HG03095 (cell line): Measurements from ENCODE around the gene SSX4.
"Not testable (repeated sequence)": the region's sequence is repeated elsewhere in the genome, so short reads cannot be mapped to it uniquely, and the experiment has no call there.

Experiments
- ATAC-seq: cut with Tn5 transposase; IDR thresholded peaks from one replicate; pipeline ENCODE4 v1.9.1; 2021; ENCODE audit warnings: moderate library complexity; ENCODE audit not compliant: unreplicated experiment

The SSX4 gene, protein sequence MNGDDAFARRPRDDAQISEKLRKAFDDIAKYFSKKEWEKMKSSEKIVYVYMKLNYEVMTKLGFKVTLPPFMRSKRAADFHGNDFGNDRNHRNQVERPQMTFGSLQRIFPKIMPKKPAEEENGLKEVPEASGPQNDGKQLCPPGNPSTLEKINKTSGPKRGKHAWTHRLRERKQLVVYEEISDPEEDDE

DNA sequence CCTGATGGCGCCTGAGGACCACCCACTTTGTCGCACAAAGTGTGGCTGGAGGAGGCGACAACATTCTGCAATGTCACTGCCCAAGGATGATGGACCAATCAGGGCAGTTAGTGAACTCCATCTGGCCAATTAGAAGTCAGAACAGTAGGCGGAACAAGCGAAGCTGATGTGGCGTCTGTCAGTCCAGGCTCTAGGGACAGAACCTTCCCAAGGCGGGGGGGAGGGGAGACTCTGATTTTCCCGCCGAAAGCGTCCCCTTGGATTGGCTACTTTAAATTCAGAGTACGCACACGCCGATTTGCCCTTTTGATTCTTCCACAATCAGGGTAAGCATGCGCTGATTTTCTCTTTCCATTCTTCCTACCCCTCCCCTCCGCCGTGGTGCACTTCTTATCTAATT, at the start of gene SSX4:
Gene SSX4, plus strand, starts transcription at position 301 of the 400 bp plus-strand sequence. CDS start 515 bp downstream, outside the sequence.
- not testable (repeated sequence) for ATAC-seq

GRCh38 chrX:48346059-48346458, 37.3 kb upstream of the SSX4 start:
- ATAC-seq, result not testable (repeated sequence)

GRCh38 chrX:48356315-48357094, 26.8 kb upstream of the SSX4 start, which contains the start of gene SSX3:
SSX3 (minus strand) TSS chrX:48356703; CDS start chrX:48355249, 1,454 bp downstream.
- not testable (repeated sequence) for ATAC-seq

GRCh38 chrX:48357681-48358080, 25.7 kb upstream of the SSX4 start:
- no peak for ATAC-seq

DNA sequence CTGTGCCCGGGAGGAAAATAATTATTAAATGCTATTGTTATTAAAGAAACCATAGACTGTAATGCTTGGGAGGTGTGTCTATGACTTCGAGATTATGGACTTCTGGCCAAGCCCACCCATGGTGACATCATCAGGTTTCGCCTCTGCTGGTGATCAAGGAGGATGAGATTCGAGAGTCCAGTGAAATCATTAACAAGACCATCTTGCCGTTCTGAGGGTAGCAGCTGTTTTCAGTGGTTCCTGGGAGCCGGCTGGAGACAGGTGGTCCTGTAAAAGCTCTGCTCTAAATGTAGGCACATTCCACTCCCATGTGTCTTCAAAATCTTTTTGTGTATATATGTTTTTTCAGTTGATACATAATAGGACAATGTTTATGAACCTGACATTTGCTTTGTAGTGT, 24.1 kb upstream of the SSX4 start:
- not testable (repeated sequence) for ATAC-seq

- not testable (repeated sequence) for ATAC-seq
Observed at GRCh38 chrX:48367717-48368408, 15.5 kb upstream of the SSX4 start.

DNA sequence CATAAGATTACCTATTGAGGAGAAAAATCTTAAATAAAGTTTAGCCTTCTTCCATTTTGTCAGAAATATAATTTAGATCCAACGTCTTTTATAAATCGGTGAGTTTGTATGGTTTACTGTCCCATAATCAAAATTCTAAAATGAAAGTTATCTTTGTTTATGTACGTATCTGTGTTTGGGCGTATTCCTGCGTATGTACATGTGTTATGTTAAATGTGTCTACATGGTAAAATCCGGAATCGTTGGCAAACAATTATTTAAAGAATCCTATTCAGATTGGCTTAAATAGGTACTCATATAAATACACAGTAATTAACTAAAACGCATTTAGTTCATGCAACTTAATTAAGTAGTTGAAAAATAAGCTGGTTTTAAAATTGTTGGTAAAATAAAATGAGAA, 12.9 kb upstream of the SSX4 start:
- not testable (repeated sequence) for ATAC-seq

GRCh38 chrX:48396931-48397330, 13.6 kb downstream of the SSX4 start:
- not testable (repeated sequence) for ATAC-seq

DNA sequence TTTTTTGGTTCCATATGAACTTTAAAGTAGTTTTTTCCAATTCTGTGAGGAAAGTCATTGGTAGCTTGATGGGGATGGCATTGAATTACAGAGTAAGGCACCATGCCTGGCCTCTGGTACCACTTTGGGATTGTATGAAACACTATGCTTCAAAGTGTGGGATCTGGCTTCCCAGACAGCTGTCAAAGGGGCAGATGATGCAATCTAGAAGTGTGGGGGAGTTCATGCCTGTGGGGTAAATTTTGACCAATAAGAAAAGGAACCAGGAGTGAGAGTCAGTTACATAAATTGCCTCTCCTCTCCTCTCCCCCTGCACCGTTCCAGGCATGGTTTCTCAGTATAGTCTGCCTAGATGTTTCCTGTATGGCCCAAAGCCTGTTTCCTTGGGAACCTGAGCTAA, 14.5 kb downstream of the SSX4 start:
- ATAC-seq, result not testable (repeated sequence)

DNA sequence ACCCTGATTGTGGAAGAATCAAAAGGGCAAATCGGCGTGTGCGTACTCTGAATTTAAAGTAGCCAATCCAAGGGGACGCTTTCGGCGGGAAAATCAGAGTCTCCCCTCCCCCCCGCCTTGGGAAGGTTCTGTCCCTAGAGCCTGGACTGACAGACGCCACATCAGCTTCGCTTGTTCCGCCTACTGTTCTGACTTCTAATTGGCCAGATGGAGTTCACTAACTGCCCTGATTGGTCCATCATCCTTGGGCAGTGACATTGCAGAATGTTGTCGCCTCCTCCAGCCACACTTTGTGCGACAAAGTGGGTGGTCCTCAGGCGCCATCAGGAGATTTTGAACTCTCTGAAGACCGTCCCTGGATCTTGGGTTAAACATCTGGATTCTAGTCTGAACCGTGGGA, 28.5 kb downstream of the SSX4 start, which contains the start of gene SSX4B:
Gene SSX4B, minus strand, starts transcription at position 101 of the 400 bp plus-strand sequence. CDS start 588 bp downstream, outside the sequence.
- ATAC-seq, result not testable (repeated sequence)

GRCh38 chrX:48427027-48427716, 43.8 kb downstream of the SSX4 start:
- ATAC-seq, result not testable (repeated sequence)

DNA sequence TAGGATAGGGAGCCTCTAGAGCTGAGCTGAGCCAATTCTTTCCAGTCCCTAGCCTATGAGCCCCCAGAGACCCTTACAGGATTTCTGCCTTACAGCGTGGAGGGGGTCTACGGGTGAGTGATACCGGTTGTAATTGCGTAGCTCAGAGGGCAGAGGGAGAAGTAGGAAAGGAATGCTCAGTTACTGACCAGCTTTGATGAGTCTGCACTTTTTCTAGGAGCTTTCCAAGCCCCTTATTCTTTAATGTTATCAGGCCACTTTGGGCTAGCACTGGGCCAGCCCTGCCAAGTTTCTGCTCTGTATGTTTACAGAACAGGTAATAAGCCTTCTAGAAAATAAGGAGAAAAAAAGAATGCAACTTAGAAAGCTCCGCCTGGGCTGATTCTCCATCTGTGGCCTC, 46.3 kb downstream of the SSX4 start:
- ATAC-seq, result not testable (repeated sequence)

DNA sequence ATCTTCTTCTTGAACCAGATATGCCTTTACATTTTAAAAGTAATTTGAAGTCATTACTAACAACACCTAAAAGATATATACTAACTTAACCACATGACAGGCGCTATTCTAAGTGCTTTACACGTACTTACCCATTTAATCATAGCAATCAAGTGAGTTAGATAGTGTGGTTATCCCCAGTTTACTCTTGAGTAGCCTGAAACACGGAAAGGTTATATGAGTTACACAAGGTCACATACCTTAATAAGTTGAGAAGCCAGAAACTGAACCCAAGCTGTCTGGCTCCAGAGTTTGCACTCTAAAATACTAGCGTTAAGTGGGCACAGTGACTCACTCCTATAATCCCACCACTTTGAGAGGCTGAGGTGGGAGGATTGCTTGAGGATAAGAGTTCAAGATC, 46.8 kb downstream of the SSX4 start:
- not testable (repeated sequence) for ATAC-seq

DNA sequence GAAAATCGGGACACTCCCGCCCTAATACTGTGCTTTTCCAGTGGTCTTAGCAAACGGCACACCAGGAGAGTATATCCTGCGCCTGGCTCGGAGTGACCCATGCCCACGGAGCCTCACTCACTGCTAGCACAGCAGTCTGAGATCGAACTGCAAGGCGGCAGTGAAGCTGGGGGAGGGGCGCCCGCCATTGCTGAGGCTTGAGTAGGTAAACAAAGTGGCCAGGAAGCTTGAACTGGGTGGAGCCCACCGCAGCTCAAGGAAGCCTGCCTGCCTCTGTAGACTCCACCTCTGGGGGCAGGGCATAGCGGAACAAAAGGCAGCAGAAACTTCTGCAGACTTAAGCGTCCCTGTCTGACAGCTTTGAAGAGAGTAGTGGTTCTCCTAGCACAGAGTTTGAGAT, 50.4 kb downstream of the SSX4 start:
- not testable (repeated sequence) for ATAC-seq
